Measurements from ENCODE around the gene ACACB.

The ACACB gene

DNA sequence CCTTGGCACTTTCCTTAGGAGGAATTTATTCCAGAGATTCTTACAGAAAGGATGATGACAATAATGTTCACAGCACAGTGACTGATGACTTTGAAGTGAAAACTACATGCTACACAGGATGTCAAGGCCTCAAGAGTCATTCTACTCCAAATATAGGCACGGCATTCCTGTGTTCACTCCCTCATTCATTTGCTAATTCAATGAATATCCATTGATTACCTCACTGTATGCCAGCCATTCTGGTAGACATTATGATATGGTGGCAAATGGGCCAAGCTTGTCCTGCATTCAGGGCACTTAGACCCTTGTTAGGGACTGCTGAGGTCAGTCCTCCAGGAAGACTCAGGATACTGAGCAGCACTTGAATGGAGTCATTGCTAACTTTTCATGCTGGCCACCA is 144.7 kb downstream of the ACACB start:
- DNase-seq: no peak

DNA sequence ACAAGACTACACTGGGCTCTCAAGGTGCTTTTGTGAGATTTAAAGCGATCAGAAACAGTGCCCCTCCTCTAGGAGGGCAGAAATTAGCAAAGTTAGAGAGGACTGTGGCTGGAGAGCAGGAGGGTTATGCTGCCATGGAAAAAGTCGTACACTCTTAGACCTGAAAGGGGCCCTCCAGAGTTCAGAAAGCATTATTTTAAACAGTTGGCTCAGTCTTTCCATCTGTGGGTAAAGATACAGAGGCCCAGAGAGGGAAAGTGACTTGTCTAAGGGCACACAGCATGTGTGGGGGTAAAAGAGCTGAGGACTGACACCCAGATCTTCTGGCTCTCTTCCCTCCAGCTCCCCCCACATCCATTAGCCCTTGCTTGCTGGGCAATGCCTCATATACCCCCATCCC is 145.6 kb downstream of the ACACB start:
- no peak for DNase-seq

DNA sequence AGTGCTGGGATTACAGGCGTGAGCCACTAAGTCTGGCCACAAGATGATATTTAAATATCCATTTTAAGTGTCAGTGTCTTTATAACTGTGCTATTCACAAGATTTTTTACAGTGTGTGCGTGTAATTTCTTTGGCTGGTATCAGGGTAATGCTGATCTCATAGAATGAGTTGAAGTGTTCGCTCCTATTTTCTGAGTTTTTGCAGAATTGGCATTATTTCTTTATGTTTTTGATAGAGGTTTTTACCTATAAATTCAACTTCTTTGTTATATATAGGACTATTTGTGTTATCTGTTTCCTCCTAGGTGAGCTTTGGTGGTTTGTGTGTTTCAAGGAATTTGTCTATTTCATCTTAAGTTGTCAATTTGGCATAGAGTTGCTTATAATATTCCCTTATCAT is 147.1 kb downstream of the ACACB start:
- no peak for DNase-seq

DNA sequence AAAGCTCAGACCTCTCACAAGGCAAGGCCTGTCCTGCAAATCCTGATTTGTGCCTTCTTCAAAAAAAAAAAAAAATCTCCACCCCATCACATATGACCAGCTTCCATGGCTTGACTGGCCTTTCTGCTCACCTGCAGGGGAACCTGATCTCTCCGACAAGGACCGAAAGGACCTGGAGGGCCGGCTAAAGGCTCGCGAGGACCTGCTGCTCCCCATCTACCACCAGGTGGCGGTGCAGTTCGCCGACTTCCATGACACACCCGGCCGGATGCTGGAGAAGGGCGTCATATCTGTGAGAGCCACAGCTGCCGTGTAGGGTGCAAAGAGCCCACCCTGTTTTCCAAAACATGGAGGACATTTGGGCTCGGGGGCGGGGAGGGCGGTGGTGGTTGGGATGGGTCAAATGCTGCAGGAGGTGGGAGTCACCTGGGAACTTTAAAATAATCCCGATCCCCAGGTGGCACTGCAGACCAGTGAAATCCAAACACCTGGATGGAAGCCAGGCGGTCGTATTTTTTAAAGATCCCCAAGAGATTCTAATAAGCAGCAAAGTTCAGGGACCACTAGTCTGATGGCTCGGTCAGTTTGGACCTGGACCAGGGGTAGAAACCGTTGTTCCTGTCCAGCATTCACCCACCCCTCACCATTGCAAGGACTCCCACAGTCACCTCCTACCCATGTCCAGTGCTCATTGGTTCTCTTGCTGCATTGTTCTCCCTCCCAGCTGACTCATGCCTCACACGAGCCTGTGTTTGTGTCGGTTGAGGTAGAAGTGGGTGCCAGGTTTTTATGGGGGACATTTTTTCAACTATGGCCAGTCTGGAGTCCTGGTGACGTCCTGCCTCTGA is 147.9 kb downstream of the ACACB start:
- peak; percentile 65 for DNase-seq

DNA sequence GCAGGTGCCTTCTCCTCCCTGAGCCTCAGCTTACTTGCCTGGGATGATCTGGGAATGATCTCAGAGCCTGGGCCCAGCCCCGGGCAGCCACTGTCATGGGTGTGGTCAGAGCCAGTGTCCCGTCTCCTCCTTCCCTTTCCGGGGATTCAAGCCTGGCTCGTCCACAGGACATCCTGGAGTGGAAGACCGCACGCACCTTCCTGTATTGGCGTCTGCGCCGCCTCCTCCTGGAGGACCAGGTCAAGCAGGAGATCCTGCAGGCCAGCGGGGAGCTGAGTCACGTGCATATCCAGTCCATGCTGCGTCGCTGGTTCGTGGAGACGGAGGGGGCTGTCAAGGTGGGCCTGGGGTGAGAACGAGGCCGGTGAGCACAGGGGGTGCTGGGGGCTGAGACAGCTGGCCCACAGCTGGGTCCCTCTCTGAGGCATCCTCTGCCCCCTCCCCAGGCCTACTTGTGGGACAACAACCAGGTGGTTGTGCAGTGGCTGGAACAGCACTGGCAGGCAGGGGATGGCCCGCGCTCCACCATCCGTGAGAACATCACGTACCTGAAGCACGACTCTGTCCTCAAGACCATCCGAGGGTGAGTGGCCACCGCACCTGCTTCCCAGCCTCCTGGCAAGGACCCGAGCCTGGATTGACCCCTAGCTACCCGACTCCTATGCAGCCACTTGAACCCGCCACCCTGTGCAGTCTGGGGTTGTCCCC is 148.7 kb downstream of the ACACB start:
- no peak for DNase-seq

DNA sequence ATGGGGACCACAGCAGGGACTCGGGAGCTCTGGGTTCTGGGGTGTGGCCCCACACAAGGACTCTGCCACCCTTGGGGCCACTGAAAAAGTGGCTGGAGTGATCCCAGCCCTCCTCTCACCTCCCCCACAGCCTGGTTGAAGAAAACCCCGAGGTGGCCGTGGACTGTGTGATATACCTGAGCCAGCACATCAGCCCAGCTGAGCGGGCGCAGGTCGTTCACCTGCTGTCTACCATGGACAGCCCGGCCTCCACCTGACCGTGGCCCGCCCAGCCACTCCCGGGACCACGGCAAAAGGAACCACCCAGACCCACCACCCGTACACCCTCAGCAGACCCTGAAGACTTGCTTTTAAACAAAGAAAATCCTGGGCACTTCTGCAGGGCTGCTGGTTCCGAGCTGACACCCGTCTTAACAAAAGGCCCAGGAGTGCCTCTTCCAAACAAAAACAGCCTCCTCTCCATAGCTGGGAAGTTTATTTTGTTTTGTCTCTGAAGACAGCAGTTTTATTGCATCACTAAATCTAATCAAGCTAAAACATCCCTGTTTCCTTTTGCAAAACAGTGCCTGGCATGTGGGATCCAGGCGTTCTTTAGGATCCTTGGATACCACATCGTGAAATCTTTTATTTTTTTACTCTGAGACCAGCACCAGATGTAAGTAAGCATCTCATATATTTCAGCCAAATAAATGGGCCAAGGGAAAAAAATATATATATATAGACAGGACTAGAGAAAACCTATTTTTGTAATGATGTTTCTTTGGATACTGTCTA is 149.9 kb downstream of the ACACB start:
- no peak for DNase-seq

DNA sequence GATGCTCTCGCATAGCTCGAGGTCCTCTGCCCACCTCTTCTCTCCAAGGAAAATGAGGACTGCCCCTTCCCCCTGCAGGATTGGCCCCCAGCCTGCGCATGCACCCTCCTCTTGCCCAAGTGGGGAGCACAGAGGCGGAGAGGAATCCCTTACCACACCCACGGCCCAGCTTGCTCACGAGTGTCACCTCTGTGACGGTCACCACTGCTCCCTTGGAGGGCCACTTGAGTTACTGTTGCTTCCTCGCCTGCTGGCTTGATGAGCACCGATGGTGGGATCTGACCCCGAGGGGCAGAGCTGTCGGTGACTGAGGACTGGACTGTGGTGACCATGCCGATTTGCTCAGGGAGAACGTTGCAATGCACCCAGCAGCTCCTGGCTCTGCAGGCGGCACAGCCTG is 151.0 kb downstream of the ACACB start:
- no peak for DNase-seq

DNA sequence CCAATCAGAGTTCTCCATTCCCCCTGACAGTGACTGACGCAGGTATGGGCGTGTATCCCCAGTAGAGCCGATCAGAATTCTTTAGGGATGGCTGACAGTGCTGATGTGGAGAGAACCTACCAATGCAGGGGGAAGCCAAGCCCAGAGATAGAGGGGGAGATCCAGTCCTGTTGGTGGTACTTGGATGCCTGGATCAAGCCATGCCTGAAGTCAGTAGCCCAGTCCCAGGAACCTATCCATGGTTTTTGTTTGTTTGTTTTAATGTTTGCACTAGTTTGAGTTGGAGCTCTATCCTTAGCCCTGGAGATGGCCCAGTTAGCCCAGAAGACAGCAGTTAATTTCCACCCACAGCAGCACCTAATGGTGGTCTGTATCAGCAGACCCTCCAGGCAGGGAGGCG is 152.5 kb downstream of the ACACB start:
- DNase-seq: no peak

DNA sequence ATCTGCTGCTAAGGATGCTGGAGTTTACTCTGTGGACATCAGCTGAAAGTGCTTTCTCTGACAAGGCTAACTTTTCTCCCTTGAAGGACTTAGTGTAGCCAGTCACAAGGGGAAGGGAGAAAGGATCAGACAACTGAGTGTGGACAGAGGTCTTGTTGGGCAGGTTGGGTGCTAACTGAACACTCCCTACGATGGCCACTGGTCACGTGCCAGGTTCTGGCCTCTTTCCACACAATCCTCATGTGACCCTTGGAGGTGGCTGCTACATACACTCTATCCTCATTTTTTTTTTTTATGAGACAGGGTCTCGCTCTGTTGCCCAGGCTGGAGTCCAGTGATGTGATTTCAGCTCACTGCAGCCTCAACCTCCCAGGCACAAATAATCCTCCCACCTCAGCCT is 153.0 kb downstream of the ACACB start:
- no peak for DNase-seq

DNA sequence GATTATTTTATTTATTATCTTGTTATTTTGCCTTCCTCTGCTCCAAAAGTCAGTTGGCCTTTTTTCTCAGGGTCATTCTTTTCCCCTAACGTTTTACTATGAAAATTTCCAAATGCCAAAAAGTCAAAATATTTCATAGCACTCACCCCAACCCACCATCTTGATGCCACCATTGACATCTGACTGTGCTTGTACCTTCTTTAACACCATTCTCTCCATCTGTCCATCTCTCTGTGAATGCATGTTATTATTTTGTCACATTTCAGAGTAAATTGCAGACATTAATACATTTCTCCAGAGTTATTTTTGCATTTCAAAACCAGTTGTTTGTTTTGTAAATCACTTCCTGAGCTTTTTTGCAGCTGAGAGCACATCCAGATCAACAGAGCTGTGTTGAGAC is 154.1 kb downstream of the ACACB start:
- DNase-seq: no peak

DNA sequence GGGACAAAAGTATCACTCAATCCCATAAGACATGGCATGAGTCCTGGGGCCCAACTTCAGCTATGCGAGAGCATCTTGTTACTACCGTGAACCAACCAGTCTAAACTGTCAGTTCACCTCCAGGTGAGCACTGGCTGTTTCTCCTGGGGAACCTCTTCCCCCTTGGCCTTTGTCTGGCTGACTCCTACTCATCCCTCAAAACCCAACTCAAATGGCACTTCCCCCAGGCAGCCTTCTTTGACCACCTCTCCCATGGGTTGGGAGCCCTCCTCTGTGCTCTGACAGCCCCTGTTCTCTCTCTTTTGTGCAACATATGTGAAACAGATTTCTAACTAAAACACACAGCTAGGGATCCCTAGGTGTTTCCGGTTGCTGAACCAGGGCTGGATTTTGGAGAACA is 155.0 kb downstream of the ACACB start:
- no peak for DNase-seq

DNA sequence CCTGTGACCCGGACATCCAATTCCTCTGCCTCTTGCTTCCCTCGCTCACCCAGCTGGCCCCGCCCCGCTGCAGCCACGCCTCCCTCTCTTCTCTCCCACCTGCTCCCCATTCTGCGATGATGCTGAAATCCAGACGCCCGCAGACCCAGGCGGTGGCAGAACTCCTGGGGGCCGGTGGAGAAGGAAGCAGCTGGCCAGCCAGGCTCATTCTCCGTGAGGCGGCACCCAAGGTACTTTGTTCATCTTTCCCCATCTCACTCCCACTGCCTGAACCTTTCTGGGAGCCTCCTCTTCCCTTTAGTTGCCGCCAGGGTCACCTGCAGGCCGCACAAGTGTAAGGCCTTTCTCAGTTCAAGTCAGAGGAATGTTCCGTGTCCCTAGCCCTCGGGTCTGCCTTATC is 157.0 kb downstream of the ACACB start:
- no peak for DNase-seq

DNA sequence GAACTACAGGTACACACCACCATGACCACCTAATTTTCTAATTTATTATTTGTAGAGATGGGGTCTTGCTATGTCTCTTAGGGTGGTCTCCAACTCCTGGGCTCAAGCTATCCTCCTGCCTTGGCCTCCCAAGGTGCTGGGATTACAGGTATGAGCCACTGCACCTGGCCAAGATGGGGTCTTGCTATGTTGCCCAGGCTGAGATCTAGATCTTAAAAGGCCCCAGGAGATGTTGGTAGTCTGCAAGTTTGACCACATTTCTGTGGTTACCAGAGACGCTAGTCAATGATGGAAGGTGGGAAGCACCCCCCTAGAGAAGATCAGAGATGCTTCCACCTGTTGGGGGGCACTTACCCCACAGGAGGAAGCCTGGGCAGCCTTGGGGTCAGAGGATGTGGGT is 158.0 kb downstream of the ACACB start:
- DNase-seq: no peak

DNA sequence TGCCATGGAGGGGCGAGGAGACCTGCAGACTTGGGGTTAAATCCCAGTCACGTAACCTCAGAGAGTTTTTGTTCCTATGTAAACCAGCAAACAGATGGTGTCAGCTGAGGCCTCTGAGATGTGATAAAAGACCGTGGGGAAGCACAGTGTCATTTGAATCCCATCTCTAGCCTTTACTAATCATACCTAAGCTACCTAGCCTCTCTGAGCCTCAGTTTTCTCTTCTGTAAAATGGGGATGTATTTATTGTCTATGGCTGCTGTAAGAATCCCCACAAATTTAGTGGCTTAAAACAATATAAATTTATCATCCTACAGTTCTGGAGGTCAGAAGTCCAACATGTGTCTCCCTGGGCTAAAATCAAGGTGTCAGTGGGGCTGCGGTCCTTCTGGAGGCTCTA is 158.8 kb downstream of the ACACB start:
- DNase-seq: no peak

DNA sequence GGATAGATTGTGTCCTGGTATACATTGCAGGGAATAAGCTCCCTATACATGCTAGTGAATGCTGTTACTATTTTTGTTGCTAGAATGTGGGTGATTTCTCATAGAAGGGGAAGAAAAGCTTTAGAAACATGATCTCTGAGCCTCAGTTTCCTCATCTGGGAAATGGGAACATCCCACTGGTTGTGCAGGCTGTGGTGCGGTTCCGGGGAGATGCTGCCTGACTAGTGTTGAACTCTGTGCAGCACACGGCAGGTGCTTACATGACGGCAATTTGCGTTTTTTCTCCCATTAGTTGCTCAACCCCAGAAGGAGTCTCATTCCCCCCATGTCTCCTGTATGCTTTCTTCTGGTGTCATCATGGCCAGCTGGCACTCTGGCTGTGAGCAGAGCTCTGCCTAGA is 159.8 kb downstream of the ACACB start:
- no peak for DNase-seq

DNA sequence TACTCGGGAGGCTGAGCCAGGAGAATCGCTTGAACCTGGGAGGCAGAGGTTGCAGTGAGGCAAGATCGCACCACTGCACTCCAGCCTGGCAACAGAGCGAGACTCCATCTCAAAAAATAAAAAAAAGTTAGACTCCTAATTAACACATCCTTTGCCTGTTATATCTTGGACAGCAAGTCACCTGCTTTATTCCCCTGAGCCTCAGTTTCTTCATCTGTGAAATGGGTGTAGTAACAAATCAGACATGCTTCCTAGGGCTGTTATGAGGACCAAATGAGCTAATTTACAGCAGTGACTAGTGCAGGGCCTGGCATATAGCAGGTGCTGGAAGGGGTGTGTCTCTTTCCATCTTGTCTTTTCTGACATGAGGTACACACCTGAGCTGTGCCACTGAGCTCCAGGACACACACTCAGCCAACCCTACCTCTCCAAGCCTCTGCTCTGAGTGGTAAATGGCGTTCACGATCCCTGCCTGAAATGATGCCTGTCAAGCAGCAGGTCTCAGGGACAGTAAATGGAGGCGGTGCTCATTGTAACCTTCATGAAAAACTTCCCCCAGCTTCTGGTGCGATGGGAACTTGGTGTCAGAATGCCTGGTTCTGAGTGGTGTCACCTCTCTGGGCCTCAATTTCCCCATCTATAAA is 161.0 kb downstream of the ACACB start:
- no peak for DNase-seq

DNA sequence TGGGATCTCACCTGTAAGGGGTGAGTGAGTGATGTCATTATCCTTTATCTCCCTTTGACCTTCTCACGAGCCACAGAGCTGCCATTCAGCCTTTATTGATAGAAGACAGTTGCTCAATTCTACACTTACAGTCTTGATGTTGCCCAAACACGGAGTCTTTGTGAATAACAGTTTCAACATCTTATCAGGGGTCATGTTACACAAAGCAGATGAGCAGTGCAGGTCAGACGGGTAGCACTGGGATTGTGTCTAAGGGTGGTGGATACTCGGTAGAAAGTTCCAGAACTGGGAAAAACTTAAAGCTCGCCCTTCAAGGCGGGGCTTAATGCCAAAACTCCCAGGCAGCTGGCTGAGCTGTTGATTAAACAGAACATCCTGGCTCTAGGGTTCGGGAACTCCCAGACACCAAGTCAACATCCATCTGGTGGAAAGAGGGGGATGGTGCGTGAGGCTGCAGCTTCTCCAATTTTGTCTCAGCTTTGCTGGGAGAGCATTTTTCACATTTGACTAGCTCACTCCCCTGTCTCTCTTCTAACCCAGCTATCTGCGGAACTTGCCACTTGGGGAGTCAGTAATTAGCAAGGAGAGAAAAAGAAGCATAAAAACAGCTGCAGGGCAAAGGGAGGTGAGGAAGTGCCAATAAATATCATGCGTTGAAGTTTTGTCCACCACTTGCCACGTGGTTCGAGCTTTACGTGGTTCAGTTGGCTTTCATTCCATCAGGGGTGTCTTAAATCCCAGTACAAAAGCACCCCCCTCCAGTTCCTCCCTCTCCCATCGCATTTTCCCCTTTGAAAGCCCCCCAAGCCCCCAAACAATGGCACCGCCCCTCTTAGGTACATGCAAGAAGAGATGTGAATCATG is 161.7 kb downstream of the ACACB start:
- DNase-seq: no peak

DNA sequence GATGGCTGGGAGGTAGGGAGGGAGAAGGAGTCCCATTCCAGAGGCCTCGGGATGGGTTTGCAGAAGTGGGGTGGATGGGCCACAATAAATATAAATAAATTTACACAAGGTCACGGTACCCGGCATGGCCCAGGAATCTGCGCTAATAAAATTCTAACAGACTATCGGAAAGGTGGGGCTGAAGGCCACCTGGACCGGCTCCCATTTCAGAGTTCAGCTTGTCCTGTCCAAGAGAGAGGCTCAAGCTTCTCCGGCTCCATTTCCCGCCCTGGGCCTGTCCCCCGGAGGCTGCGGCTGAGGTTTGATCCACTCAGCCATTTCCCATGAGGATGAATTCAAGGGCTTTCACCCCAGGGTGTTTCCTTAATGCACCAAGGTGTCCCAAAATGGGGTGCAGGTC is 162.5 kb downstream of the ACACB start:
- no peak for DNase-seq

DNA sequence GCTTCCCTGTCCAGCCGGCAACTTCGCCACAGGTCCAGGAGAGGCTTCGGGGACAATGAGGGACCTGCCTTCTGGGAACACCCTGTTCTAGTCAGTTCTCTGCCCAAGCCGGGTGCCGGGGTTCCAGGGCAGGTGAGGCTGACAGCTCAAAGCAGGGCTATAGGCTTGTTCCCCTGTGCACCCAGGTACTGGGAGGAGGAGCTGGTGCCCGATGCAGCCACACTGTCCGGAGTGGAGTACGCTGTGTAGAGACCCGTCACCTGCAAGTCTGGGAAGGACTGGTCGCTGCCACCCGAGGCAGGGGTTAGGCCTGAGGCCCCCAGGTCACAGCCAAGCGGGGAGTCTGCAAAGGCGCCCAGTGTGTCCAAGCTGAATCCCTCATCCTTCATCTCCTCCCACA is 163.1 kb downstream of the ACACB start:
- no peak for DNase-seq

DNA sequence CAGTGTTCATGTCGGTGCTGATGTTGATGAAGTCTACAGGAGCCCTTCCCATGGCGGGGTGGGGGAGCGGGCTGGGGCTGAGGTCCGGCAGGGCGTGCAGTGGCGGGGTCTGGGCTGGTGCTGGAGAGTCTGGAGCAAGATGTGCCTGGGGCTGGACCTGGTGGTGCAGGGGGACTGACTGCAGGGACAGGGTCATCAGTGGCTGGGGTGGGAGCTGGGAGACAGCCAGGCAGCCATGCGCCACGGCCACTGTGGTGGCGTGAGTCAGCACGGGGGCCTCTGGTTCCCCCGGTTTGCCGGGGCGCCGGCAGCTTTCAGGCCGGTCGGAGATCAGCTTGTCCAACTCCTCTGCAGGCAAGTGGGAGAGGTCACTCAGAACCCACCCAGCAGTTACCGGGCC is 165.1 kb downstream of the ACACB start:
- DNase-seq: no peak

DNA sequence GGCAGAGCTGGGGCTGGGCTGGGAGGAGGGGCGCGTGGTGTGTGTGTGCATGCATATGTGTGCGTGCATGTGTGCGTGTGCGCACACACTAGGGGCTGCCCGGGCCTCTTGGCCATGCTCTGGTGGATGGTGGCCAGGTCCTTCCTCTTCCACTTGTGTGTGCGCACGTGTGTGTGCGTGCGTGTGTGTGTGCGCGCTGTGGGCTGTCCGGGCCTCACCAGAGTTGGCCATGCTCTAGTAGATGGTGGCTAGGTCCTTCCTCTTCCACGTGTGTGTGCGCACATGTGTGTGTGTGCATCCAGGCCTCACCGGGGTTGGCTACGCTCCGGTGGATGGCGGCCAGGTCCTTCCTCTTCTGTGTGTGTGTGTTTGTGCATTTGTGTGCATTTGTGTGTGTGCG is 168.0 kb downstream of the ACACB start:
- DNase-seq: no peak

DNA sequence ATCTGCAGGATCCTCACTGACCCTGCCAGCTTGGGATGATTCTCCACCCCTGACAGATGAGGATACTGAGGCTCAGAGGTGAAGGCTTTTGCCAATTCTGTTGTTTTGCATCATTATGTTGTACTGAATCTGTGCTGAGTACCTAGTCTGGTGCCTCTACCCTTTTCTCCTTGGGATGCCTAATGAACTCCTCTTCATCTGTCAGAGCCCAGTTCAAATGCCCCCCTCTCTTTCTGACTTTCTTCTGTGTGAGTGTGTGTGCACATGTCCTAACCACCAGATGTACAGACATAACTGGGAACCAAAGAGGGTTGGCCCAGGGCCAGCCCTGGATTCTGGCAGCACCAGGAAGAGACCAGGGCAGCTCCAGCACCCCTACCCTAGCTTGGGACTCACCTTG is 169.9 kb downstream of the ACACB start:
- DNase-seq: no peak

Measured in activated CD8-positive, alpha-beta memory T cell treated with anti-CD3 and anti-CD28 coated beads for 24 hours (primary cell).